ENCODE data around the gene RPS8.

Gene RPS8

GRCh38 chr1:44739307-44740178 lies 35.8 kb upstream of the RPS8 start, which contains the start of gene KIF2C:
KIF2C (plus strand) TSS chr1:44739837; CDS start chr1:44739933, 96 bp downstream.
- ChIA-PET POLR2A (no interaction called here), CTCF (interaction anchor here (0.6 to 3.3 kb wide), 3 partner anchors 8 to 12 kb away, joined by 3 to 24 read pairs (median 5); partner anchors contain the start of gene RNU5D-1)
- TF ChIP-seq, protein P1, sequence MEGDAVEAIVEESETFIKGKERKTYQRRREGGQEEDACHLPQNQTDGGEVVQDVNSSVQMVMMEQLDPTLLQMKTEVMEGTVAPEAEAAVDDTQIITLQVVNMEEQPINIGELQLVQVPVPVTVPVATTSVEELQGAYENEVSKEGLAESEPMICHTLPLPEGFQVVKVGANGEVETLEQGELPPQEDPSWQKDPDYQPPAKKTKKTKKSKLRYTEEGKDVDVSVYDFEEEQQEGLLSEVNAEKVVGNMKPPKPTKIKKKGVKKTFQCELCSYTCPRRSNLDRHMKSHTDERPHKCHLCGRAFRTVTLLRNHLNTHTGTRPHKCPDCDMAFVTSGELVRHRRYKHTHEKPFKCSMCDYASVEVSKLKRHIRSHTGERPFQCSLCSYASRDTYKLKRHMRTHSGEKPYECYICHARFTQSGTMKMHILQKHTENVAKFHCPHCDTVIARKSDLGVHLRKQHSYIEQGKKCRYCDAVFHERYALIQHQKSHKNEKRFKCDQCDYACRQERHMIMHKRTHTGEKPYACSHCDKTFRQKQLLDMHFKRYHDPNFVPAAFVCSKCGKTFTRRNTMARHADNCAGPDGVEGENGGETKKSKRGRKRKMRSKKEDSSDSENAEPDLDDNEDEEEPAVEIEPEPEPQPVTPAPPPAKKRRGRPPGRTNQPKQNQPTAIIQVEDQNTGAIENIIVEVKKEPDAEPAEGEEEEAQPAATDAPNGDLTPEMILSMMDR (IDR thresholded peaks at IDR 0.05; ENCODE audit: insufficient read depth, low read length, missing control alignments), result no peak
- peak; percentile 78 for DNase-seq (ENCODE audit: low read depth, low spot score)
- peak within 1 kb of the TSS; percentile 92 for H3K4me3 ChIP-seq (ENCODE audit: low read depth, low read length)

- peak overlapping the region; percentile 92 for H3K4me3 ChIP-seq (ENCODE audit: low read depth, low read length)
- CTCF ChIA-PET, result interaction anchor here (1.5 to 3.3 kb wide), 2 partner anchors 9 to 11 kb away, joined by 5 to 24 read pairs; partner anchors contain the start of gene RNU5D-1
- POLR2A ChIA-PET, result no interaction called here
- TF ChIP-seq, protein P1 (IDR thresholded peaks at IDR 0.05; ENCODE audit: insufficient read depth, low read length, missing control alignments), result no peak
- no peak for DNase-seq (ENCODE audit: low read depth, low spot score)
Observed at GRCh38 chr1:44740179-44740617, 35.1 kb upstream of the RPS8 start.

- DNase-seq (ENCODE audit: low read depth, low spot score), result no peak
- ChIA-PET CTCF (interaction anchor here (1.2 to 3.5 kb wide), 4 partner anchors 11 to 57 kb away, joined by 4 to 30 read pairs (median 8); partner anchors contain the start of genes PLK3 and RNU5D-1), POLR2A (interaction anchor here (1.1 kb wide), 1 partner anchor 32 kb away, joined by 4 read pairs; the partner anchor contains the start of gene RPS8)
- H3K4me3 ChIP-seq (ENCODE audit: low read depth, low read length), result no peak overlapping the region
- TF ChIP-seq, protein P1 (IDR thresholded peaks at IDR 0.05; ENCODE audit: insufficient read depth, low read length, missing control alignments), result no peak
Observed at GRCh38 chr1:44743211-44743610, 32.1 kb upstream of the RPS8 start.

DNA sequence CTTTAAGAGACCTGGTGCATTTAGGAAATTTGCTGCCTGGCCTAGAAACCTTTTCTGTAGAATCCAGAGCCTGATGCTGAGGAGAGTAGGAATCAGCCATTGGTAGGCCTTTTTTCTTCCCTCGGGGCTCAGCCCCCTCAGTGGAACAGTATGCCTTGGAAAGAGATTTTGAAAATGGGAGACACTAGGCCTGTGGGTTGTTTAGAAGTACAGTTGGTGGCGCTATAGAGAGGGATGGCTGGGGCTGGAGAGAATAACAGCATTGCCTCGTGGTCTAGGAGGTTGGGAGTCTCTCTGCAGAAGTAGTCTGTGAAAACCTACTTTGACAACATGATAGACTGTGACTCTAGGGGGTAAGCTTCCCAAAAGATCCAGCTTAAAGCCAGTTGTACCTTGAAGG lies 27.5 kb upstream of the RPS8 start:
- ChIA-PET POLR2A (interaction anchor here (1.3 kb wide), 1 partner anchor 52 kb away, joined by 6 read pairs; the partner anchor contains the start of gene PLK3), CTCF (interaction anchor here (0.9 to 2.9 kb wide), 5 partner anchors 14 to 26 kb away, joined by 3 to 22 read pairs (median 3); partner anchors contain the start of gene RNU5D-1)
- TF ChIP-seq, protein P1 (IDR thresholded peaks at IDR 0.05; ENCODE audit: insufficient read depth, low read length, missing control alignments), result no peak
- no peak overlapping the region for H3K4me3 ChIP-seq (ENCODE audit: low read depth, low read length)
- no peak for DNase-seq (ENCODE audit: low read depth, low spot score)

DNA sequence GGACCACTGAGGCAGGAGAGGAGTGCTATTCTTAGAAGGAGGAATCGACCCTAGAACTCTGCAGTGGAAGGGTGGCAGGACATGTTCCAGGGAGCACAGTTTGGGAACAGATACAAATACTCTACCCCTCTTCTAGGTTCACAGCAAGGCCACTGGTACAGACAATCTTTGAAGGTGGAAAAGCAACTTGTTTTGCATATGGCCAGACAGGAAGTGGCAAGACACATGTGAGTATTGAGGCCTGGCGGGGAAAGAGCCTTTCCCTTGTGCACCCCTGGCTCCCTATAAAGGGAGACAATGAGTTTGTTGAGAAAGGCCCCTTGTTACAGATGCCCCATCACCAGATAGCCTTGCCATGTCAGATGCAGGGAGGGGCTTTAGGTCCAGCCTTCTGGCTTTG lies 17.9 kb upstream of the RPS8 start:
- POLR2A ChIA-PET, result no interaction called here
- TF ChIP-seq, protein P1 (IDR thresholded peaks at IDR 0.05; ENCODE audit: insufficient read depth, low read length, missing control alignments), result no peak
- CTCF ChIA-PET, result interaction anchor here (3.6 kb wide), 1 partner anchor 25 kb away, joined by 18 read pairs; the partner anchor contains the start of gene RNU5D-1
- no peak for DNase-seq (ENCODE audit: low read depth, low spot score)
- H3K4me3 ChIP-seq (ENCODE audit: low read depth, low read length), result no peak overlapping the region

DNA sequence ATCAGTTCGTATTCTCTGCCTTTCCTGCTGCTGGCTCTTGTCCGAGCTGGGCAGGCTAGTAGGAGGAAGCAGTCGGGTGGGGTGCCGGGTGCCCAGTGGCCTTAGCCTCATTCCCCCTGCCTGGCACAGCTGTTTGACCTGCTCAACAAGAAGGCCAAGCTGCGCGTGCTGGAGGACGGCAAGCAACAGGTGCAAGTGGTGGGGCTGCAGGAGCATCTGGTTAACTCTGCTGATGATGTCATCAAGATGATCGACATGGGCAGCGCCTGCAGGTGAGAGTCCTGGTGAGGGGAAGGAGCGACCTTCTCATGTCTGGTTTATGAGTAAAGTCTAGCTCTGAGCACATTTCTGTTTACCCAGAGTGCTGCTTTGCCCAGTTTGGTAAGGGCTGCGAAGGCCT lies 16.3 kb upstream of the RPS8 start:
- TF ChIP-seq, protein P1 (IDR thresholded peaks at IDR 0.05; ENCODE audit: insufficient read depth, low read length, missing control alignments), result no peak
- no peak for DNase-seq (ENCODE audit: low read depth, low spot score)
- no peak overlapping the region for H3K4me3 ChIP-seq (ENCODE audit: low read depth, low read length)
- ChIA-PET POLR2A (interaction anchor here (0.7 to 3.0 kb wide), 2 partner anchors 17 to 23 kb away, joined by 4 to 10 read pairs; partner anchors contain the start of gene RPS8), CTCF (interaction anchor here (0.9 to 3.6 kb wide), 2 partner anchors 13 to 26 kb away, joined by 3 to 18 read pairs; partner anchors contain the start of gene RNU5D-1)

Measured in AG04449 (cell line).